Left renal cortex interstitium (tissue), 4 donors: ENCODE results near the gene KBTBD6. TPM values are rescaled to one million over a fixed set of nuclear protein-coding genes. Genes with fewer than 3 reads are reported as not detected.

Source experiments
- polyA plus RNA-seq, 4 donors: library from polyadenylated mRNA; unstranded; fragments of 120-200 nt; gene quantifications; one replicate each; pipeline ENCODE4 v1.2.1, GENCODE V29; 2013; ENCODE audit not compliant: insufficient read length in 4 of 4

The KBTBD6 gene
- polyA plus RNA-seq, 4 donors, result 16.0 to 20.0 (median 18.8) TPM

Other genes starting within 250 kb of the KBTBD6 start
- 10 to 100 TPM; 45.8 to 49.2 (median 47.9) TPM for gene ELF1, start 113.5 kb downstream of the KBTBD6 start, polyA plus RNA-seq
- 10 to 100 TPM; 22.3 to 25.2 (median 24.5) TPM for gene WBP4, start 71.3 kb downstream of the KBTBD6 start, polyA plus RNA-seq
- 10 to 100 TPM; 17.0 to 20.2 (median 18.8) TPM for gene KBTBD7, start 61.8 kb upstream of the KBTBD6 start, polyA plus RNA-seq
- 10 to 100 TPM; 13.8 to 26.4 (median 18.2) TPM for gene MTRF1, start 130.8 kb upstream of the KBTBD6 start, polyA plus RNA-seq
- gene NAA16, start 178.5 kb upstream of the KBTBD6 start, polyA plus RNA-seq, result 10 to 100 TPM; 25.4 to 59.8 (median 39.9) TPM